Ishikawa (cell line): ENCODE results near the gene PDZD2.

ENCODE experiments used
- CEBPB ChIP-seq: IDR thresholded peaks from 2 replicates; pipeline ENCODE4 v1.6.1; 2012
- CREB1 ChIP-seq: IDR thresholded peaks from 2 replicates; pipeline ENCODE4 v1.6.1; 2012; ENCODE audit warnings: low read depth
- EGR1 ChIP-seq: IDR thresholded peaks from 2 replicates; pipeline ENCODE4 v1.6.1; 2012
- EP300 ChIP-seq: IDR thresholded peaks from 2 replicates; pipeline ENCODE4 v1.6.1; 2012; ENCODE audit warnings: borderline replicate concordance
- FOXM1 ChIP-seq: IDR thresholded peaks from 2 replicates; pipeline ENCODE4 v1.6.1; 2012; ENCODE audit warnings: low read depth, borderline replicate concordance
- MAX ChIP-seq: IDR thresholded peaks from 2 replicates; pipeline ENCODE4 v1.6.1; 2012
- NFIC ChIP-seq: IDR thresholded peaks from 2 replicates; pipeline ENCODE4 v1.6.1; 2012
- RAD21 ChIP-seq: IDR thresholded peaks from 2 replicates; pipeline ENCODE4 v1.6.1; 2012; ENCODE audit warnings: low read depth
- TAF1 ChIP-seq: IDR thresholded peaks from 2 replicates; pipeline ENCODE4 v1.6.1; 2012; ENCODE audit warnings: low read depth, mild to moderate bottlenecking
- TCF12 ChIP-seq: IDR thresholded peaks from 2 replicates; pipeline ENCODE4 v1.6.1; 2012; ENCODE audit warnings: low read depth
- TEAD4 ChIP-seq: IDR thresholded peaks from 2 replicates; pipeline ENCODE4 v1.6.1; 2012
- USF1 ChIP-seq: IDR thresholded peaks from 2 replicates; pipeline ENCODE4 v1.6.1; 2012
- YY1 ChIP-seq: IDR thresholded peaks from 2 replicates; pipeline ENCODE4 v1.6.1; 2012; ENCODE audit warnings: low read depth
- ZBTB7A ChIP-seq: IDR thresholded peaks from 2 replicates; pipeline ENCODE4 v1.6.1; 2012; ENCODE audit warnings: low read depth
- TF ChIP-seq, protein P1 (sequence below): IDR thresholded peaks from 2 replicates; pipeline ENCODE4 v1.6.1; 2012; ENCODE audit warnings: low read depth, mild to moderate bottlenecking

PDZD2 gene

GRCh38 chr5:32055891-32056866 lies 417.2 kb downstream of the PDZD2 start:
- TF ChIP-seq RAD21 (no peak), TCF12 (no peak), EGR1 (no peak), EP300 (no peak)
- TF ChIP-seq, protein P1, sequence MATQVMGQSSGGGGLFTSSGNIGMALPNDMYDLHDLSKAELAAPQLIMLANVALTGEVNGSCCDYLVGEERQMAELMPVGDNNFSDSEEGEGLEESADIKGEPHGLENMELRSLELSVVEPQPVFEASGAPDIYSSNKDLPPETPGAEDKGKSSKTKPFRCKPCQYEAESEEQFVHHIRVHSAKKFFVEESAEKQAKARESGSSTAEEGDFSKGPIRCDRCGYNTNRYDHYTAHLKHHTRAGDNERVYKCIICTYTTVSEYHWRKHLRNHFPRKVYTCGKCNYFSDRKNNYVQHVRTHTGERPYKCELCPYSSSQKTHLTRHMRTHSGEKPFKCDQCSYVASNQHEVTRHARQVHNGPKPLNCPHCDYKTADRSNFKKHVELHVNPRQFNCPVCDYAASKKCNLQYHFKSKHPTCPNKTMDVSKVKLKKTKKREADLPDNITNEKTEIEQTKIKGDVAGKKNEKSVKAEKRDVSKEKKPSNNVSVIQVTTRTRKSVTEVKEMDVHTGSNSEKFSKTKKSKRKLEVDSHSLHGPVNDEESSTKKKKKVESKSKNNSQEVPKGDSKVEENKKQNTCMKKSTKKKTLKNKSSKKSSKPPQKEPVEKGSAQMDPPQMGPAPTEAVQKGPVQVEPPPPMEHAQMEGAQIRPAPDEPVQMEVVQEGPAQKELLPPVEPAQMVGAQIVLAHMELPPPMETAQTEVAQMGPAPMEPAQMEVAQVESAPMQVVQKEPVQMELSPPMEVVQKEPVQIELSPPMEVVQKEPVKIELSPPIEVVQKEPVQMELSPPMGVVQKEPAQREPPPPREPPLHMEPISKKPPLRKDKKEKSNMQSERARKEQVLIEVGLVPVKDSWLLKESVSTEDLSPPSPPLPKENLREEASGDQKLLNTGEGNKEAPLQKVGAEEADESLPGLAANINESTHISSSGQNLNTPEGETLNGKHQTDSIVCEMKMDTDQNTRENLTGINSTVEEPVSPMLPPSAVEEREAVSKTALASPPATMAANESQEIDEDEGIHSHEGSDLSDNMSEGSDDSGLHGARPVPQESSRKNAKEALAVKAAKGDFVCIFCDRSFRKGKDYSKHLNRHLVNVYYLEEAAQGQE = no peak

GRCh38 chr5:32057187-32058096 lies 418.5 kb downstream of the PDZD2 start:
- TF ChIP-seq USF1 (no peak), YY1 (no peak), ZBTB7A (no peak), MAX (no peak), TCF12 (no peak), EGR1 (no peak), CEBPB (no peak), TEAD4 (no peak), TAF1 (no peak), CREB1 (no peak), FOXM1 (no peak), EP300 (no peak), NFIC (no peak), RAD21 (no peak)
- TF ChIP-seq, protein P1 = no peak

- no peak for TF ChIP-seq EP300
Observed at GRCh38 chr5:32058101-32058500, 419.2 kb downstream of the PDZD2 start.

DNA sequence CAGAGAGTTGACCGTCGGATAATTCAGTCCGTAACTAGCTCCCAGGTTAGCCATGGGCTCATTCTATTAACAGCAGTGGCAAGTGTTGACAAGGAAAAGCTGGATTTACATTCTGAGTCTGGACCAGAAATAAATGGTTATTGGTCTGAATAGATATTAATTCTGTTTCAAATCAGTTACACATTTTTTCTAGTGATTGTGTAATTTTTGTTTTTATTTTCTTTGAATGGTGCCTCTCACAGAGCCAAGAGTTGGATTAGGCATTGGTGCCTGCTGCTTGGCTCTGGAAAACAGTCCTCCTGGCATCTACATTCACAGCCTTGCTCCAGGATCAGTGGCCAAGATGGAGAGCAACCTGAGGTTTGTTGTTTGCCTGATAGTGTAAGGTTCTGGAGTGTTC lies 420.1 kb downstream of the PDZD2 start:
- TF ChIP-seq CEBPB (no peak), CREB1 (no peak), YY1 (no peak)

- TF ChIP-seq MAX (no peak), EP300 (no peak), ZBTB7A (no peak), CREB1 (no peak), RAD21 (no peak), USF1 (no peak), FOXM1 (no peak), CEBPB (no peak), TAF1 (no peak), TEAD4 (no peak), TCF12 (no peak), NFIC (no peak), EGR1 (no peak), YY1 (no peak)
- TF ChIP-seq, protein P1 = no peak
Observed at GRCh38 chr5:32059761-32060530, 421.0 kb downstream of the PDZD2 start.
